Subcutaneous adipose tissue (tissue), 4 donors: ENCODE data around the gene ATP2A3. TPM values are rescaled to one million over a fixed set of nuclear protein-coding genes. Genes with fewer than 3 reads are reported as not detected.

ENCODE experiments used
- CTCF ChIP-seq: fragments of 450-650 bp; IDR thresholded peaks from one replicate; pipeline ENCODE4 v1.5.1; 2016; ENCODE audit warnings: low read depth, mild to moderate bottlenecking, control low read depth, antibody characterized with exemption, moderate library complexity
- total RNA-seq, 4 donors: library from RNA; depleted of rRNA; stranded (reverse); fragments of >200 nt; gene quantifications; one replicate each; pipeline ENCODE4 v1.1.0, GENCODE V29; 2016

Gene ATP2A3
- total RNA-seq, 4 donors from 2014 or later: 2.3 to 7.5 (median 3.3) TPM

GRCh38 chr17:3956983-3957382 is 7.3 kb downstream of the ATP2A3 start:
- no peak for TF ChIP-seq CTCF

- TF ChIP-seq CTCF: no peak
Measured at GRCh38 chr17:3956327-3956957, 7.8 kb downstream of the ATP2A3 start.

GRCh38 chr17:3955673-3955988 is 8.6 kb downstream of the ATP2A3 start:
- TF ChIP-seq CTCF: no peak

GRCh38 chr17:3954976-3955672 is 9.1 kb downstream of the ATP2A3 start:
- TF ChIP-seq CTCF: no peak

GRCh38 chr17:3954086-3954485 is 10.2 kb downstream of the ATP2A3 start:
- no peak for TF ChIP-seq CTCF

GRCh38 chr17:3953542-3953941 is 10.7 kb downstream of the ATP2A3 start:
- no peak for TF ChIP-seq CTCF

GRCh38 chr17:3952186-3952585 is 12.1 kb downstream of the ATP2A3 start:
- TF ChIP-seq CTCF: no peak
